ENCODE measurements around the gene TEX264. TPM values are rescaled to one million over a fixed set of nuclear protein-coding genes. Genes with fewer than 3 reads are reported as not detected.
"Not testable (repeated sequence)": the region's sequence is repeated elsewhere in the genome, so short reads cannot be mapped to it uniquely, and the experiment has no call there.

Gene TEX264
- total RNA-seq, 1 donor, result 80.0 TPM

DNA sequence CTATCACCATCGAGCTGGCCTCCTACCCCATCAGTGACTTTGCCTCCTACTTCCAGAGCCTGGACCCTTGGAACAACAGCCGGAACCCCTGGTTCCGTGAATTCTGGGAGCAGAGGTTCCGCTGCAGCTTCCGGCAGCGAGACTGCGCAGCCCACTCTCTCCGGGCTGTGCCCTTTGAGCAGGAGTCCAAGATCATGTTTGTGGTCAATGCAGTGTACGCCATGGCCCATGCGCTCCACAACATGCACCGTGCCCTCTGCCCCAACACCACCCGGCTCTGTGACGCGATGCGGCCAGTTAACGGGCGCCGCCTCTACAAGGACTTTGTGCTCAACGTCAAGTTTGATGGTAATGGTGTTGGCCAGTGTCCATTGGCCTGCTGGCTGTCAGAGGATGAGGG is 41.9 kb downstream of the TEX264 start:
- DNase-seq (ENCODE audit: low read depth in 2 of 3, low spot score in 2 of 3), result no peak

- DNase-seq (ENCODE audit: low read depth in 2 of 3, low spot score in 2 of 3), result no peak
These were observed 44.4 kb downstream of the TEX264 start for GRCh38 chr3:51715231-51715976.

- no peak for DNase-seq (ENCODE audit: low read depth in 2 of 3, low spot score in 2 of 3)
These were observed 44.9 kb downstream of the TEX264 start for GRCh38 chr3:51715977-51716294.

DNA sequence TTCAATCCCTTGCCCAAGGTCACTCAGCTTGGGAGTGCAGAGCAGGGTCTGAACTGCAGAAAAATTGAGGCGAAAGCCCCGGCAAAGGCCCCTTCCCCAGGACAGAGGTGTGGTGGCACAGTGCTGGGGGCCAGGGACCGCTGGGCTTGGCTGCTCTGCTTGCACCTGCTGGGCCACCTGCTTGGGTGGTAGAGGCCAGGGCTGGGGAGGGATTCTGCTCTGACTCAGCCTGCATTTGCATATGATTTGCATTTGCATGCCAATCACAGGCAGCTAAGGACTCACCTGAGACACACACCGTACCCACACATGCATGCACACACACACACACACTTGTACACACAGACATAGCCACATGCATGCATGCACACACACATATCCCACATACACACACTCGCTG is 45.8 kb downstream of the TEX264 start:
- no peak for DNase-seq (ENCODE audit: low read depth in 2 of 3, low spot score in 2 of 3)

GRCh38 chr3:51717446-51717845 is 46.4 kb downstream of the TEX264 start:
- no peak for DNase-seq (ENCODE audit: low read depth in 2 of 3, low spot score in 2 of 3)

DNA sequence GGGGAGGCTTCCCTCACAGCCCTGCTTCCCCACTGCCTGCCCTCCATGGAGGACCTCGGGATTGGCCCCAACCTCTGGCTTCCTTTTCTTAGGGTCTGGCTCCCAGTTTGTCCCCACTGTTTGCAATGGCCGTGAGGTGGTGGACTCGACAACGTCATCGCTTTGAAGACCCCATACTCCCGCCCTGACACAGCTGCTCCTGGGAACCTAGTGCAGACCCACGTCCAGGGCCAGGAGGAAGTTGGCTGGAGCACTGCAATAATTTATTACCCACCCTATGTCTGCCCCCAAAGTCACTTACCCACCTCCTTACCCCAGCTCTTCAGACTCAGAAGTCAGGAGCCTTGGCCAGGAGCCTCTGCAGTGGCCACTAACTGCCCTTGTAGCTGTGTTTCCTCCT is 46.9 kb downstream of the TEX264 start:
- DNase-seq (ENCODE audit: low read depth in 2 of 3, low spot score in 2 of 3), result no peak

- peak in 2 of 3 donors; percentile 61 to 74 for DNase-seq (ENCODE audit: low read depth in 2 of 3, low spot score in 2 of 3)
These were observed 47.7 kb downstream of the TEX264 start for GRCh38 chr3:51718547-51719409.

DNA sequence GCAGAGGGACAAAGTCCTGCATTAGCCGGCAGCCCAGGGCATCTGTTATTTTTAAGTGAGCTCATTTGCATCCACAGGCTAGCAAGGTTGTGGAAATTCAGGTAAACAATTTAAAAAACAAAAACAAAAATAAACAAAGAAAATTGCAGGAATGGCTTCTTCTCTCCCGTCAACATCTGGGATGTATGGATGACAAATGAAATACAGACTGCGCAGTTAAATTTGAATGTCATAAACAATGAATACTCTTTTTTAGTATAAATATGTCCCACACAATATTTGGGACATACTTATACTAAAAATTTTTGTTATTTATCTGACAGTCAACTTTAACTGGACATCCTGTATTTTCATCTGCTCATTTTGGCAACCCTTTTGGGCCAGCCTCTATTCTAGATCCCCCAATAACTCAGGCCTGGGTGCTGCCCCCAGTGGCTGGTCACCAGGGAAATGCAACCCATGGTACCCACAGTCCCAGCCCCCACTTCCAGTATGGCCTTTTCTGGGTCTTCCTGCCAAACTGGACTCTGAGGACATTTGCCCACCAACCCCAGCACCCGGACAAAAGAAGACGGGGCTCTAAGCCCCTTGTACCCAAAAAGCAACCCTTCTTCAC is 48.5 kb downstream of the TEX264 start:
- no peak for DNase-seq (ENCODE audit: low read depth in 2 of 3, low spot score in 2 of 3)

GRCh38 chr3:51720292-51721061 is 49.4 kb downstream of the TEX264 start:
- no peak for DNase-seq (ENCODE audit: low read depth in 2 of 3, low spot score in 2 of 3)

GRCh38 chr3:51721062-51721745 is 50.2 kb downstream of the TEX264 start:
- peak in 1 of 3 donors; percentile 8 for DNase-seq (ENCODE audit: low read depth in 2 of 3, low spot score in 2 of 3)

DNA sequence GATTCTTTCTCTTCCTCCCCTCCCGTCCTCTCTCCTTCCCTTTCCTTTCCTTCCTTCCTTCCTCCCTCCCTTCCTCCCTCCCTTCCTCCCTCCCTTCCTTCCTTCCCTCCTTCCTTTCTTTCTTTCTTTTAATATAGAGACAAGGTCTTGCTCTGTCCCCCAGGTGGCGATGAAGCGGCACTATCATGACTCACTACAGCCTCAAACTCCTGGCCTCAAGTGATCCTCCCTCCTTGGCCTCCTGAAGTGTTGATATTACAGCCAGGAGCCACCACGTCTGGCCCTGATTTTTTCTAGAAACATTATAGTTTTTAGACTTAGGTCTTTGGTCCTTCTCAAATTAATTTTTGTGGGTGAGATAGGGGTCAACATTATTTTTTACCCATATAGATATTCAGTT is 51.3 kb downstream of the TEX264 start:
- no peak for DNase-seq (ENCODE audit: low read depth in 2 of 3, low spot score in 2 of 3)

- DNase-seq (ENCODE audit: low read depth in 2 of 3, low spot score in 2 of 3), result no peak
These were observed 56.4 kb downstream of the TEX264 start for GRCh38 chr3:51727500-51727899.

DNA sequence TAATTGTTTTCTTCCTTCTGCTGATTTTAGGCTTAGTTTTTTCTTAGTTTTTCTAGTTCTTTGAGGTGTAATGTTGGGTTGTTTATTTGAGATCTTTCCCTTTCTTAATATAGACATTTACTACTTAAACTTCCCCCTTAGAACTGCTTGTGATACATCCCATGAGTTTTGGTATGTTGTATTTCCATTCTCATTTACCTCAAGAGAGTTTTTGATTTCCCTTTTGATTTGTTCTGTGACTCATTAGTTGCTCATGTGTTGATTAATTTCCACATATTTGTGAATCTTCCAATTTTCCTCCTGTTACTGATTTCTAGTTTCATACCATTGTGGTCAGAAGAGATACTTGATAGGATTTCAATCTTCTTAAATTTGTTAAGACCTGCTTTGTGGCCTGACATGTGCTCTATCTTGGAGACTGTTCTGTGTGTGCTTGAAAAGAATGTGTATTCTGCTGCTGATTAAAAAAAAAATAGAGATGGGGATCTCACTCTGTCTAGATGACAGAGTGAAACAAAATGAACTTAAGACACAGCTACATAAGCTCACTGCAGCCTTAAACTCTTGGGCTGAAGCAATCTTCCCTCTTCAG is 58.1 kb downstream of the TEX264 start:
- no peak for DNase-seq (ENCODE audit: low read depth in 2 of 3, low spot score in 2 of 3)

GRCh38 chr3:51733859-51734571 is 63.0 kb downstream of the TEX264 start:
- no peak for DNase-seq (ENCODE audit: low read depth in 2 of 3, low spot score in 2 of 3)

DNA sequence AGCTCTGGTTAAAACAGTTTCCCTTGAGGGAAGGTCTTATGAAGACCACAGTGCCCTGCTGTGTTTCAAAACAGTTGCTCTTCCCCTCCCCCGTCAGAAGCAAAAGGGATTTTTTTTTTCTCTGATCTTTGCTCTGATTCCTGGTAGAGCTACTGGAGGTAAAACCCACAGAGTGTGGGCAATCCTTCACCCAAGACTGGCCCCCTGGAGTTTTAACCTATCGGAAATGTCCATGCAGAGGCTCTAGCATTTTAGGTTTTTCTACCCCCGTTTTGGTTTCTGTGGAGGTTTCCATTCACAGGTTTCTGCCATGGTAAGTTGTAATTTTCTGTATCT is 63.5 kb downstream of the TEX264 start:
- no peak for DNase-seq (ENCODE audit: low read depth in 2 of 3, low spot score in 2 of 3)

DNA sequence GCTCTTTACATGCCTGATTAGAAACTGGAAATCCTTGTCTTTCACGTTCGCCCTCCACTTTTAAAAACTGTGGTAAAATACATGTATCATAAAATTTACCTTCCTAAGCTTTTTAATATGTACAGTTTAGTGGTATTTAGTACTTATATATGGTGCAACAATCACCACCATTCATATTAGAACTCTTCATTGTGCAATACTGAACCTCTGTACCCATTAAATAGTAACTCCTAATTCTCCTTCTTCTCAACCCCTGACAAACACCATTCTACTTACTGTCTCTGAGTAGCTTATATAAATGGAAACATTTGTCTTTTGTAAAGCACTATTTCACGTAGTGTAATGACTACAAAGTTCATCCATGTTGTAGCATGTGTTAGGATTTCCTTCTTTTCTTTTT is 64.0 kb downstream of the TEX264 start:
- DNase-seq (ENCODE audit: low read depth in 2 of 3, low spot score in 2 of 3), result no peak

DNA sequence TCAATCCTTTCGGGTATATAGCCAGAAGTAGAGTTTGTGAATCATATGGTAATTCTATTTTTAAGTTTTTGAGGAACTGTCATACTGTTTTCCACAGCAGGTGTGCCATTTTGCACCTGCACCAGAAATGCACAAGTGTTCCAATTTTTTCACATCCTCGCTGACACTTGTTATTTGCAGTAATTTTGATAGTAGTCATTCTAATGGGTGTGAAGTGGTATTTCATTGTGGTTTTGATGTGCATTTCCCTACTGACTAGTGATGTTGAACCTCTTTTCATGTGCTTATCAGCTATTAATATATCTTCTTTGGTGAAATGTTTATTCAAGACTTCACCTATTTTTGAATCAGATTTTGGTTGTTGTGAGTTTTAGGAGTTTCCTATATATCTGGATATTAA is 64.9 kb downstream of the TEX264 start:
- no peak for DNase-seq (ENCODE audit: low read depth in 2 of 3, low spot score in 2 of 3)

DNA sequence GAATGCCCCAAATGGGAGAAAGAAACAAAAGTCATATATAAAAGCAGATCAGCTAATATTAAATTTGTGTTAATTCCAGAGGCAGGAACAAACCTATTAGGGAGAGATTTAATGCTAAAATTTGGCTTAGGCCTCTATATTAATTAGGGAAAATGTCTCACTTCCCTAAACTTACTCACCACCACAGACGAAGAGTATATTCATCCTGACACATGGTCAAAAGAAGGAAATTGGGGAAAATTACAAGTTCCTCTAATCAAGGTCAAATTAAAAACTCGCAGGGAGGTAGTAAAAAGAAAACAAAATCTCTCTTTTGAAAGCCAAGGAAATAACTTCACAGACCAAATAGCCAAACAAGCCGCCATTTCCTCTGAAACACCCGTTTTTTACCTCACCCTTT is 68.1 kb downstream of the TEX264 start:
- no peak for DNase-seq (ENCODE audit: low read depth in 2 of 3, low spot score in 2 of 3)

- DNase-seq (ENCODE audit: low read depth in 2 of 3, low spot score in 2 of 3), result not testable (repeated sequence)
These were observed 71.3 kb downstream of the TEX264 start for GRCh38 chr3:51742320-51742719.

DNA sequence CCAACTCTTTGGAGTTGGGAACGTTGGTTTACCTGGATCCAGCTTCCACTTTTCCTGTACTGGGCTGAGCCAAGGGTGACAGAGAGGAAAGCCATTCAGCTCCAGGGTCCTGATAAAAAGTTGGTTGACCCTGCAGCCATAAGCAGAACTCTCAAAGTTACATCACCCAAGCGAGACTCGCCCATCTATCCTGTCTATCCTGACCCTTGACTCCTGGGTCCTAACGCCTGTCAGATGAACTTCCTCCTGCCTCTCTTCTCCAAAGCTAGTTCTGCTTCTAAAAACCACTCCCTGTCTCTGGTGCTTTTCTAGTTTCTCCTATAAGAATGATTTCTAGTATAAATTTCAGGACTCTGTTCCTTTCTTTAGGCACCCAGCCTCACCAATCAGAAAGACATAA is 71.9 kb downstream of the TEX264 start:
- not testable (repeated sequence) for DNase-seq (ENCODE audit: low read depth in 2 of 3, low spot score in 2 of 3)
